Liver (tissue), 3 donors: ENCODE results near the gene RPL36AL.

Source experiments
- CTCF ChIP-seq: fragments of 150-350 bp; IDR thresholded peaks from 2 replicates; pipeline ENCODE4 v1.5.1; 2017; ENCODE audit warnings: improper control_type of control experiment, low read depth, low read length; ENCODE audit not compliant: missing input control
- EGR1 ChIP-seq, 2 donors: IDR thresholded peaks; 2 replicates each; pipeline ENCODE4 v1.6.1; 2016 to 2018; ENCODE audit warnings: antibody characterized with exemption in 2 of 2, low read depth in 2 of 2
- FOXA1 ChIP-seq: IDR thresholded peaks from 2 replicates; pipeline ENCODE4 v1.6.1; 2016; ENCODE audit warnings: antibody characterized with exemption
- JUND ChIP-seq, 2 donors: IDR thresholded peaks; 2 replicates each; pipeline ENCODE4 v1.6.1; 2016; ENCODE audit warnings: antibody characterized with exemption in 2 of 2
- MAX ChIP-seq: IDR thresholded peaks from 2 replicates; pipeline ENCODE4 v1.6.1; 2016; ENCODE audit warnings: antibody characterized with exemption
- RAD21 ChIP-seq, 2 donors: IDR thresholded peaks; 2 replicates each; pipeline ENCODE4 v1.6.1; 2016; ENCODE audit warnings: antibody characterized with exemption in 2 of 2, mild to moderate bottlenecking in 2 of 2
- REST ChIP-seq: IDR thresholded peaks from 2 replicates; pipeline ENCODE4 v1.6.1; 2016; ENCODE audit warnings: antibody characterized with exemption, mild to moderate bottlenecking
- RXRA ChIP-seq, 2 donors: IDR thresholded peaks; 2 replicates each; pipeline ENCODE4 v1.6.1; 2017 to 2018; ENCODE audit warnings: antibody characterized with exemption in 2 of 2, mild to moderate bottlenecking in 1 of 2
- SP1 ChIP-seq: IDR thresholded peaks from 2 replicates; pipeline ENCODE4 v1.6.1; 2018; ENCODE audit warnings: antibody characterized with exemption, mild to moderate bottlenecking
- donor health status: healthy.
- donor health status: healthy.

GRCh38 chr14:49634547-49635334, 14.3 kb upstream of the RPL36AL start, which contains the start of gene DNAAF2:
- TF ChIP-seq CTCF: no peak
- peak; percentile 44 for TF ChIP-seq MAX
- no peak for TF ChIP-seq JUND (IDR thresholded peaks at IDR 0.05)
- no peak for TF ChIP-seq RXRA (IDR thresholded peaks at IDR 0.05)
- no peak for TF ChIP-seq RAD21 (IDR thresholded peaks at IDR 0.05)
- TF ChIP-seq EGR1 (IDR thresholded peaks at IDR 0.05; ENCODE audit: low read depth in 2 of 2): no peak
- no peak for TF ChIP-seq FOXA1
- TF ChIP-seq SP1: no peak
- no peak for TF ChIP-seq REST
